Measurements from ENCODE around the gene TBCD.

DNA sequence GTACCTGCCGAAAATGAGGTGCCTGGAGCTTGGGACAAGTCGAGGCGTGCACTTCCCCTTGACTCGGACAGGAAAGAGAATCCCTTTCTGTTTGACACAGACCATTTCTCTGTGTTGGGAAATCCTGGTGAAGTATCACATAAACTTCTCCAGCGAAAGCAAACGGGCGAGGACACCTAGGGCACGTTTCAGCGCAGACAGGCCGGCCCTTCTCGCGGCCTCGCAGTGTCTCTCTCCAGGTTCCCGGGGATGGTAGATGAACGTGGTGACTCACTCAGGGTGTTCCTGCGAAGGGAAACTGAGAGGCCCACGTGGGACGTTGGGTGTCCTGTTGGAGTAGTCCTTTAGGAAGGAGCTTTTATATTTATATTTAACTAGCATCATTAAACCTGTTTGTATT lies 124.3 kb downstream of the TBCD start:
- TF ChIP-seq CTCF (IDR thresholded peaks at IDR 0.05) = no peak
- TF ChIP-seq POLR2A (IDR thresholded peaks at IDR 0.05) = no peak
